A549 (cell line): Measurements from ENCODE around the gene ADCY2.

Experiments used
- HEYL ChIP-seq: fragments of 250-450 bp; sonication (Bioruptor Pico); IDR thresholded peaks from 2 replicates; pipeline ENCODE4 v1.8.0; 2021; ENCODE audit warnings: mild to moderate bottlenecking, moderate library complexity
- POLR2A ChIP-seq: IDR thresholded peaks from 2 replicates; pipeline ENCODE4 v1.6.1; 2012; ENCODE audit warnings: mild to moderate bottlenecking, low read length

GRCh38 chr5:7412409-7412808 is 16.5 kb downstream of the ADCY2 start:
- TF ChIP-seq POLR2A (no peak), HEYL (CRISPR knock-in tag) (no peak)
